ENCODE results near the gene DTWD1.

DNA sequence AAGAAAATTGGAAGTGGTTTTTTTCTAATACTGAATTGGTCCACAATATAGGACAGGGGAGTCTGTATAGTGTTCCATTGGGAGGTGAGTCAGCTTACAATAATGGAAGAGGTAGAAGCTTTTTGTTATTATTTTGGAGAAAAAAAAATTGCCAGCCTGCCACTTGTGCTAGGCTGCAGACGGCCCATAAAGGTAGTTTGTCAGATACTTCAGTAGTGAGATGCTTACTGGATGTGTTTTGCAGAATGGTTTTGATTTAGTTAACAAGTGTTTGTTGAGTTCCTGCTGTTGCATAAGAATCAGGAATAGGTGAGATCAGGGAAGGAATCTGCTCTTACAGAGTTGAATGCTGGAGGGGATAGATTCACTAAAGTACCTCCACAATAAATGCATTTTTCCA, 1.0 kb downstream of the DTWD1 start:
- TF ChIP-seq, protein P1, sequence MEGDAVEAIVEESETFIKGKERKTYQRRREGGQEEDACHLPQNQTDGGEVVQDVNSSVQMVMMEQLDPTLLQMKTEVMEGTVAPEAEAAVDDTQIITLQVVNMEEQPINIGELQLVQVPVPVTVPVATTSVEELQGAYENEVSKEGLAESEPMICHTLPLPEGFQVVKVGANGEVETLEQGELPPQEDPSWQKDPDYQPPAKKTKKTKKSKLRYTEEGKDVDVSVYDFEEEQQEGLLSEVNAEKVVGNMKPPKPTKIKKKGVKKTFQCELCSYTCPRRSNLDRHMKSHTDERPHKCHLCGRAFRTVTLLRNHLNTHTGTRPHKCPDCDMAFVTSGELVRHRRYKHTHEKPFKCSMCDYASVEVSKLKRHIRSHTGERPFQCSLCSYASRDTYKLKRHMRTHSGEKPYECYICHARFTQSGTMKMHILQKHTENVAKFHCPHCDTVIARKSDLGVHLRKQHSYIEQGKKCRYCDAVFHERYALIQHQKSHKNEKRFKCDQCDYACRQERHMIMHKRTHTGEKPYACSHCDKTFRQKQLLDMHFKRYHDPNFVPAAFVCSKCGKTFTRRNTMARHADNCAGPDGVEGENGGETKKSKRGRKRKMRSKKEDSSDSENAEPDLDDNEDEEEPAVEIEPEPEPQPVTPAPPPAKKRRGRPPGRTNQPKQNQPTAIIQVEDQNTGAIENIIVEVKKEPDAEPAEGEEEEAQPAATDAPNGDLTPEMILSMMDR (tag by site-specific recombination; IDR thresholded peaks at IDR 0.05) = no peak
- TF ChIP-seq YY2 (tag by site-specific recombination; IDR thresholded peaks at IDR 0.05) (no peak), YY1 (tag by site-specific recombination; IDR thresholded peaks at IDR 0.05) (no peak), ZBTB8A (tag by site-specific recombination; IDR thresholded peaks at IDR 0.05) (no peak), IKZF3 (tag by site-specific recombination; IDR thresholded peaks at IDR 0.05) (no peak), ZNF561 (tag by site-specific recombination; IDR thresholded peaks at IDR 0.05; ENCODE audit: borderline replicate concordance) (no peak), ZNF138 (tag by site-specific recombination; IDR thresholded peaks at IDR 0.05; ENCODE audit: borderline replicate concordance) (no peak), RBAK (tag by site-specific recombination; IDR thresholded peaks at IDR 0.05) (no peak), ZNF391 (tag by site-specific recombination; IDR thresholded peaks at IDR 0.05; ENCODE audit: borderline replicate concordance, low read depth) (no peak)
- TF ChIP-seq, protein P2, sequence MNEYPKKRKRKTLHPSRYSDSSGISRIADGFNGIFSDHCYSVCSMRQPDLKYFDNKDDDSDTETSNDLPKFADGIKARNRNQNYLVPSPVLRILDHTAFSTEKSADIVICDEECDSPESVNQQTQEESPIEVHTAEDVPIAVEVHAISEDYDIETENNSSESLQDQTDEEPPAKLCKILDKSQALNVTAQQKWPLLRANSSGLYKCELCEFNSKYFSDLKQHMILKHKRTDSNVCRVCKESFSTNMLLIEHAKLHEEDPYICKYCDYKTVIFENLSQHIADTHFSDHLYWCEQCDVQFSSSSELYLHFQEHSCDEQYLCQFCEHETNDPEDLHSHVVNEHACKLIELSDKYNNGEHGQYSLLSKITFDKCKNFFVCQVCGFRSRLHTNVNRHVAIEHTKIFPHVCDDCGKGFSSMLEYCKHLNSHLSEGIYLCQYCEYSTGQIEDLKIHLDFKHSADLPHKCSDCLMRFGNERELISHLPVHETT (tag by site-specific recombination; IDR thresholded peaks at IDR 0.05) = no peak

Measured in HEK293 (cell line).